Measurements from ENCODE around the gene CORO1A.

CORO1A gene

DNA sequence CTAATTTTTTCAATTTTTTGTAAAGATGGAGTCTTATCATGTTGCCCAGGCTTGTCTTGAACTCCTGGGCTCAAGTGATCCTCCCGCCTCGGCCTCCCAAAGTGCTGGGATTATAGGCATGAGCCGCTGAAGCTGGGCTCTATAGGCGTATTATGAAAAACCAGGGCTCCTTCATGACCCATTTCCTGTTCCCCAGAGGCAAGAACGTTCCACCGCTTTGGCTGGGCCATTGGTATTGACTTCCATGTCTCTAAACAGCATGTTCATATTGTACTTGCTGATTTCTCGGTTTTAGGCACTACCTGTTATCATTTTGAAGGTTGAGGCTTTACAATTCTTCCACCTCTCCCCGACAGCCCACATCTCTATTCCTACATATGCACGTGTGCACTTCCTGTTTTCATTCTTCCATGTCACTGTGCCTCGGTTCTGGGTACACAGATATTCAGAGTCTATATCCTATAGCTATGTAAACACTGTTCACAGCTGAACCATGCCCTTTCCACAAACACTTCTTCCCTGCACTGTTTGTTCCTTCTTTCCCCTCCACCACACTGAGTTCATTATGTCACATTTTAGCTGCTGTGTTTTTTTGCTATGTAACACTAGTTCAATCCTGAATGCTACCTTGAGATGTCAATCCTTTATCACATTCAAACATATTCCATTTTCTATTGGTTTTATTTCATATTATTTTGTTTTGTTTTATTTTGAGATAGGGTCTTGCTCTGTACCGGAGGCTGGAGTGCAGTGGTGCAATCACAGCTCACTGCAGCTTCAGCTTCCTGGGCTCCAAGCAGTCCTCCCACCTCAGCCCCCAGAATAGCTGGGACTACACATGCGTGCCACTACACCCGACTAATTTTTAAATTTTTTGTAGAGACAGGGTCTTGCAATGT, 43.6 kb upstream of the CORO1A start:
- no peak for DNase-seq (ENCODE audit: low spot score)
- no peak overlapping the region for H3K23ac ChIP-seq (ENCODE audit: low read depth, low read length, poor library complexity)
- no peak overlapping the region for H3K18ac ChIP-seq (ENCODE audit: low read length)

DNA sequence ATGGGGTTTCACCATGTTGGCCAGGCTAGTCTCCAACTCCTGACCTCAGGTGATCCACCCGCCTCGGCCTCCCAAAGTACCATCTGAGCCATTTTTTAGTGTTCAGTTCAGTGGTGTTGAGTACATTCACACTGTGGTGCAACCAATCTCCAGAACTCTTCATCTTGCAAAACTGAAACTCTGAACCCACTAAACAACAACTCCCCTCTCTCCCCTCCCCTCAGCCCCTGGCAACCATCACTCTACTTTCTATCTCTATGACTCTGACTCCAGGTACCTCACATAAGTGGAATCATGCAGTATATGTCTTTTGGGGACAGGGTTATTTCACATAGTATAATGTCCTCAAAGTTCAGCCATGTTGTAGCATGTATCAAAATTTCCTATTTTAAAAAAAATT, 41.7 kb upstream of the CORO1A start:
- Histone ChIP-seq H3K9me3 (replicated peaks in 1 of 2; ENCODE audit: control insufficient read depth in 2 of 2, insufficient read depth in 1 of 2, low read depth in 1 of 2, low read length in 2 of 2) (no peaks in the 10 kb centered on the region), H3K27ac (replicated peaks; ENCODE audit: low read length) (no peak overlapping the region), H2AFZ (ENCODE audit: low read length) (no peak overlapping the region), H3K9ac (ENCODE audit: low read depth, low read length, poor library complexity) (no peak overlapping the region), H3K27me3 (ENCODE audit: control insufficient read depth in 3 of 3, insufficient read depth in 3 of 3, low read depth in 1 of 3, low read length in 3 of 3) (no peaks in the 10 kb centered on the region), H2BK15ac (ENCODE audit: low read length) (no peak overlapping the region), H3K14ac (ENCODE audit: low read length) (no peak overlapping the region), H3K36me3 (replicated peaks in 1 of 2; ENCODE audit: control insufficient read depth in 2 of 2, insufficient read depth in 2 of 2, low read length in 2 of 2) (no peaks in the 10 kb centered on the region), H2AK5ac (ENCODE audit: low read depth, low read length) (no peak overlapping the region), H4K8ac (ENCODE audit: low read depth, low read length) (no peak overlapping the region), H3K4me1 (ENCODE audit: control insufficient read depth in 2 of 2, insufficient read depth in 1 of 2, low read depth in 1 of 2, low read length in 2 of 2) (peaks cover 0 to 4% of the 10 kb centered on the region in 2 donors), H4K91ac (ENCODE audit: low read depth, low read length, poor library complexity) (no peak overlapping the region), H2BK120ac (ENCODE audit: low read depth, low read length) (no peak overlapping the region), H3K4me2 (ENCODE audit: insufficient read depth, low read length, poor library complexity, severe bottlenecking) (no peak overlapping the region), H2BK5ac (ENCODE audit: low read length) (no peak overlapping the region), H3K18ac (ENCODE audit: low read length) (no peak overlapping the region), H3K4ac (ENCODE audit: low read length) (no peak overlapping the region), H2BK12ac (ENCODE audit: low read length) (no peak overlapping the region), H3K79me1 (ENCODE audit: low read depth, low read length) (peaks cover 2% of the 10 kb centered on the region), H3K4me3 (ENCODE audit: low read length in 2 of 2) (no peak overlapping the region), H3K23ac (ENCODE audit: low read depth, low read length, poor library complexity) (no peak overlapping the region)
- WGBS, 2 donors (ENCODE audit: extremely low coverage in 2 of 2, insufficient read length in 2 of 2, insufficient replicate concordance in 1 of 2) = no CpG with 5 or more reads among the region's 2 CpGs
- DNase-seq (ENCODE audit: low spot score) = no peak

More for the DNA sequence above, 43.6 kb upstream of the CORO1A start:
- peaks cover 2% of the 10 kb centered on the region for H3K79me1 ChIP-seq (ENCODE audit: low read depth, low read length)
- H3K14ac ChIP-seq (ENCODE audit: low read length) = no peak overlapping the region
- H3K36me3 ChIP-seq (replicated peaks in 1 of 2; ENCODE audit: control insufficient read depth in 2 of 2, insufficient read depth in 2 of 2, low read length in 2 of 2) = no peaks in the 10 kb centered on the region
- no peak overlapping the region for H4K8ac ChIP-seq (ENCODE audit: low read depth, low read length)
- no peak overlapping the region for H3K4ac ChIP-seq (ENCODE audit: low read length)
- no peak overlapping the region for H2BK15ac ChIP-seq (ENCODE audit: low read length)
- H3K4me2 ChIP-seq (ENCODE audit: insufficient read depth, low read length, poor library complexity, severe bottlenecking) = no peak overlapping the region
- peak overlapping the region; percentile 0 for H2AFZ ChIP-seq (ENCODE audit: low read length)
- H3K9ac ChIP-seq (ENCODE audit: low read depth, low read length, poor library complexity) = no peak overlapping the region
- no peak overlapping the region for H2BK5ac ChIP-seq (ENCODE audit: low read length)
- WGBS, 2 donors (ENCODE audit: extremely low coverage in 2 of 2, insufficient read length in 2 of 2, insufficient replicate concordance in 1 of 2) = no CpG with 5 or more reads among the region's 13 CpGs
- no peaks in the 10 kb centered on the region for H3K27me3 ChIP-seq (ENCODE audit: control insufficient read depth in 3 of 3, insufficient read depth in 3 of 3, low read depth in 1 of 3, low read length in 3 of 3)
- H2BK12ac ChIP-seq (ENCODE audit: low read length) = no peak overlapping the region
- H3K4me3 ChIP-seq (ENCODE audit: low read length in 2 of 2) = no peak overlapping the region
- H3K4me1 ChIP-seq (ENCODE audit: control insufficient read depth in 2 of 2, insufficient read depth in 1 of 2, low read depth in 1 of 2, low read length in 2 of 2) = peaks cover 0 to 4% of the 10 kb centered on the region in 2 donors
- no peak overlapping the region for H2BK120ac ChIP-seq (ENCODE audit: low read depth, low read length)
- no peaks in the 10 kb centered on the region for H3K9me3 ChIP-seq (replicated peaks in 1 of 2; ENCODE audit: control insufficient read depth in 2 of 2, insufficient read depth in 1 of 2, low read depth in 1 of 2, low read length in 2 of 2)
- H3K27ac ChIP-seq (replicated peaks; ENCODE audit: low read length) = no peak overlapping the region
- no peak overlapping the region for H4K91ac ChIP-seq (ENCODE audit: low read depth, low read length, poor library complexity)
- no peak overlapping the region for H2AK5ac ChIP-seq (ENCODE audit: low read depth, low read length)

DNA sequence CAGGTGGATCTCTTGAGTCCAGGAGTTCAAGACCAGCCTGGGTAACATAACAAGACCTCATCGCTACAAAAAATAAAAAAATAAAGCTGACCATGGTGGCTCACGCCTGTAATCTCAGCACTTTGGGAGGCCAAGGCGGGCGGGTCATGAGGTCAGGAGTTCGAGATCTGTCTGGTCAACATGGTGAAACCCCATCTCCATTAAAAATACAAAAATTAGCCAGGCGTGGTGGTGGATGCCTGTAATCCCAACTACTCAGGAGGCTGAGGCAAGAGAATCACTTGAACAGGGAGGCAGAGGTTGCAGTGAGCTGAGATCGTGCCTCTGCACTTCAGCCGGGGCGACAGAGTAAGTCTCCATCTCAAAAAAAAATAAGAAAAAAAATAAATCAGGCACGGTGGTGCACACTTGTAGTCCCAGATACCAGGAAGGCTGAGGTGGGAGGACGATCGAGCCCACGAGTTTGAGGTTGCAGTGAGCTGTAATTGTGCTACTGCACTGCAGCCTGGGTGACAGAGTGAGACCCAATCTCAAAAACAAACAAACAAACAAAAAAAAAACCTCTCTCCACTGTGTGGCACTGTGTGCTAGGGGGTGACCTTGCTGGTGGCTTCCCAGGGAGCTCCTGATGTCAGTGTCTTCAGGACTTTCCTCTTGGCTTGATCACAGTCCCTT, 40.6 kb upstream of the CORO1A start:
- no CpG with 5 or more reads among the region's 13 CpGs for WGBS, 2 donors (ENCODE audit: extremely low coverage in 2 of 2, insufficient read length in 2 of 2, insufficient replicate concordance in 1 of 2)
- H3K4me3 ChIP-seq (ENCODE audit: low read length in 2 of 2) = no peak overlapping the region
- H3K9ac ChIP-seq (ENCODE audit: low read depth, low read length, poor library complexity) = no peak overlapping the region
- peaks cover 2% of the 10 kb centered on the region for H3K79me1 ChIP-seq (ENCODE audit: low read depth, low read length)
- H3K4me1 ChIP-seq (ENCODE audit: control insufficient read depth in 2 of 2, insufficient read depth in 1 of 2, low read depth in 1 of 2, low read length in 2 of 2) = peaks cover 0 to 2% of the 10 kb centered on the region in 2 donors
- no peak overlapping the region for H2AK5ac ChIP-seq (ENCODE audit: low read depth, low read length)
- no peak overlapping the region for H3K4ac ChIP-seq (ENCODE audit: low read length)
- H2BK120ac ChIP-seq (ENCODE audit: low read depth, low read length) = no peak overlapping the region
- no peaks in the 10 kb centered on the region for H3K9me3 ChIP-seq (replicated peaks in 1 of 2; ENCODE audit: control insufficient read depth in 2 of 2, insufficient read depth in 1 of 2, low read depth in 1 of 2, low read length in 2 of 2)
- no peak for DNase-seq (ENCODE audit: low spot score)
- H3K27me3 ChIP-seq (ENCODE audit: control insufficient read depth in 3 of 3, insufficient read depth in 3 of 3, low read depth in 1 of 3, low read length in 3 of 3) = no peaks in the 10 kb centered on the region
- H3K14ac ChIP-seq (ENCODE audit: low read length) = no peak overlapping the region
- no peak overlapping the region for H2BK12ac ChIP-seq (ENCODE audit: low read length)
- H2AFZ ChIP-seq (ENCODE audit: low read length) = no peak overlapping the region
- H2BK5ac ChIP-seq (ENCODE audit: low read length) = no peak overlapping the region
- H3K27ac ChIP-seq (replicated peaks; ENCODE audit: low read length) = no peak overlapping the region
- H3K4me2 ChIP-seq (ENCODE audit: insufficient read depth, low read length, poor library complexity, severe bottlenecking) = no peak overlapping the region
- no peaks in the 10 kb centered on the region for H3K36me3 ChIP-seq (replicated peaks in 1 of 2; ENCODE audit: control insufficient read depth in 2 of 2, insufficient read depth in 2 of 2, low read length in 2 of 2)
- no peak overlapping the region for H3K18ac ChIP-seq (ENCODE audit: low read length)
- H3K23ac ChIP-seq (ENCODE audit: low read depth, low read length, poor library complexity) = no peak overlapping the region
- no peak overlapping the region for H2BK15ac ChIP-seq (ENCODE audit: low read length)
- no peak overlapping the region for H4K91ac ChIP-seq (ENCODE audit: low read depth, low read length, poor library complexity)
- H4K8ac ChIP-seq (ENCODE audit: low read depth, low read length) = no peak overlapping the region

- Histone ChIP-seq H3K4me1 (ENCODE audit: control insufficient read depth in 2 of 2, insufficient read depth in 1 of 2, low read depth in 1 of 2, low read length in 2 of 2) (no peaks in the 10 kb centered on the region), H3K4me3 (ENCODE audit: low read length in 2 of 2) (no peak overlapping the region), H2AFZ (ENCODE audit: low read length) (no peak overlapping the region), H3K27ac (replicated peaks; ENCODE audit: low read length) (no peak overlapping the region), H4K8ac (ENCODE audit: low read depth, low read length) (no peak overlapping the region), H2BK12ac (ENCODE audit: low read length) (no peak overlapping the region), H2BK15ac (ENCODE audit: low read length) (no peak overlapping the region), H3K14ac (ENCODE audit: low read length) (no peak overlapping the region), H2AK5ac (ENCODE audit: low read depth, low read length) (no peak overlapping the region), H3K27me3 (ENCODE audit: control insufficient read depth in 3 of 3, insufficient read depth in 3 of 3, low read depth in 1 of 3, low read length in 3 of 3) (no peaks in the 10 kb centered on the region), H3K9ac (ENCODE audit: low read depth, low read length, poor library complexity) (no peak overlapping the region), H3K18ac (ENCODE audit: low read length) (no peak overlapping the region), H2BK5ac (ENCODE audit: low read length) (no peak overlapping the region), H2BK120ac (ENCODE audit: low read depth, low read length) (no peak overlapping the region), H3K4ac (ENCODE audit: low read length) (no peak overlapping the region), H4K91ac (ENCODE audit: low read depth, low read length, poor library complexity) (no peak overlapping the region), H3K79me1 (ENCODE audit: low read depth, low read length) (peaks cover 2% of the 10 kb centered on the region), H3K9me3 (replicated peaks in 1 of 2; ENCODE audit: control insufficient read depth in 2 of 2, insufficient read depth in 1 of 2, low read depth in 1 of 2, low read length in 2 of 2) (no peaks in the 10 kb centered on the region), H3K4me2 (ENCODE audit: insufficient read depth, low read length, poor library complexity, severe bottlenecking) (no peak overlapping the region), H3K23ac (ENCODE audit: low read depth, low read length, poor library complexity) (no peak overlapping the region), H3K36me3 (replicated peaks in 1 of 2; ENCODE audit: control insufficient read depth in 2 of 2, insufficient read depth in 2 of 2, low read length in 2 of 2) (no peaks in the 10 kb centered on the region)
- WGBS, 2 donors (ENCODE audit: extremely low coverage in 2 of 2, insufficient read length in 2 of 2, insufficient replicate concordance in 1 of 2) = no CpG with 5 or more reads among the region's 2 CpGs
- DNase-seq (ENCODE audit: low spot score) = no peak
Measured at GRCh38 chr16:30143347-30143702, 40.1 kb upstream of the CORO1A start.
